Esophagus muscularis mucosa (tissue), 2 donors: ENCODE data around the gene CMTM3.
"Not testable (repeated sequence)": the region's sequence is repeated elsewhere in the genome, so short reads cannot be mapped to it uniquely, and the experiment has no call there.

Experiments
- EP300 ChIP-seq: sonication (generic); formaldehyde crosslinking; IDR thresholded peaks from one replicate; pipeline ENCODE4 v1.6.1; 2017; ENCODE audit warnings: antibody characterized with exemption
- POLR2A ChIP-seq: fragments of 450-650 bp; IDR thresholded peaks from one replicate; pipeline ENCODE4 v1.6.1; 2017; ENCODE audit warnings: antibody characterized with exemption, moderate library complexity, mild to moderate bottlenecking, low read depth

GRCh38 chr16:66661671-66662346 lies 57.3 kb downstream of the CMTM3 start:
- not testable (repeated sequence) for TF ChIP-seq POLR2A, EP300
